ENCODE measurements around the gene MRTFB.
A peak's percentile ranks its signal among the peaks of the same experiment; 100 is the strongest.
"Not testable (repeated sequence)": the region's sequence is repeated elsewhere in the genome, so short reads cannot be mapped to it uniquely, and the experiment has no call there.

MRTFB gene

DNA sequence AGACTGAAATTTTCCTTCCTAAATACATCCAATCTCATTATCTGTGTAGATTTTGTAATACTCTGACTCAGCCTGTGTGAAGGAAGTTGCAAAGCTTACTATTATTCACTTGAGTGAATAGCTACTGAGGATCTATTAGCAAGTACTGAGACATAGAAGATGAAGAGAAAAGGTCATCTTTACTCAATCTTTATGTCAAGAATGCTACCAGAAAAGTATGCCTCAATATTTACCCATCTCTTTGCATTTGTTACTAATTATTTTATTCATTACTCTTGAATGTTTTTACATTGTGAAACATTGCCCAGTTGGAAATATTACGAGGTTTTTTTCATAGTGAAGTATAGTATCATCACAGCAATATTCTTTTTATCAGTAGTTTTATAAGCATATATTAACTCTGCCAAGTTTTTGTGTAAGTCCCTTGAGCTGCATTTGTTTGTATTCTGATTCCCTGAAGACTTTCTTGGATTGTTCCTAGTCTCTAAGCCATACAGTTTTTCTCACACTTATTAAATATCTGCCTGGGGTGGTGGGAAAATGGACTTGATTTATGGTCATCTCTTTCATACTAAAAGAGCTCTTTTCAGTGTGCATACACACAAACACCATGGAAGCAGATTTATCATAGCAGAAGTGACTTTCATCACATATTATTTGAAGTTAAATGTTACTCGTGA lies 110.4 kb downstream of the MRTFB start (continued):
- no peak for TF ChIP-seq GLIS3 (CRISPR knock-in tag; IDR thresholded peaks at IDR 0.05)
- no peak for TF ChIP-seq PPARA (CRISPR knock-in tag; IDR thresholded peaks at IDR 0.05; ENCODE audit: borderline replicate concordance)
- no peak for TF ChIP-seq ZC3H10 (CRISPR knock-in tag; IDR thresholded peaks at IDR 0.05)
- no peak for TF ChIP-seq TOX (CRISPR knock-in tag; IDR thresholded peaks at IDR 0.05; ENCODE audit: borderline replicate concordance)
- no peak for TF ChIP-seq ISL1 (CRISPR knock-in tag; IDR thresholded peaks at IDR 0.05)
- TF ChIP-seq ZNF8 (CRISPR knock-in tag; IDR thresholded peaks at IDR 0.05), result no peak
- no peak for TF ChIP-seq OSR1 (CRISPR knock-in tag; IDR thresholded peaks at IDR 0.05)

DNA sequence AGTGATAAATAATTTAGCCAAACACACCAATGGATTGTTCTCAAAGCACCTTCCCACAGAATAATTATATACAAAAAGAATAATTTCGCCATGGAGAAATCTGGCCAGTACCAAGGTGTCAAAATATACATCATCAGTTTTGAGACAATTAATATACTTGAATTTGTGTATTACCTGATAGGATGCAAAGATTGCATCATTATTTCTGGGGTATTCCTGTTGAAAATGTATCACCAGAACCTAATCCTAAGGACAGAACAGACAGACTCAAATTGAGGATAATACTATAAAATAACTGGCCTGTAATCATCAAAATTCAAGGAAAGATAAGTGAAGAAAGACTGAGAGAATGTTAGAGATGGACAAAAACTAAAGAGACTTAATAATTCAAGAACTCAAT lies 111.9 kb downstream of the MRTFB start:
- TF ChIP-seq ARNTL (CRISPR knock-in tag; IDR thresholded peaks at IDR 0.05; ENCODE audit: borderline replicate concordance, low read depth) (no peak), OSR1 (CRISPR knock-in tag; IDR thresholded peaks at IDR 0.05) (no peak), CREB5 (CRISPR knock-in tag; IDR thresholded peaks at IDR 0.05; ENCODE audit: low read depth) (no peak), BACH2 (CRISPR knock-in tag; IDR thresholded peaks at IDR 0.05; ENCODE audit: borderline replicate concordance) (no peak), TOX (CRISPR knock-in tag; IDR thresholded peaks at IDR 0.05; ENCODE audit: borderline replicate concordance) (no peak), PATZ1 (CRISPR knock-in tag; IDR thresholded peaks at IDR 0.05; ENCODE audit: borderline replicate concordance) (no peak), ZNF565 (CRISPR knock-in tag; conservative IDR thresholded peaks at IDR 0.05; ENCODE audit: low read depth) (no peak), ZFP30 (CRISPR knock-in tag; IDR thresholded peaks at IDR 0.05) (no peak), PPARA (CRISPR knock-in tag; IDR thresholded peaks at IDR 0.05; ENCODE audit: borderline replicate concordance) (no peak), RARB (CRISPR knock-in tag; IDR thresholded peaks at IDR 0.05) (no peak), ESRRG (CRISPR knock-in tag; IDR thresholded peaks at IDR 0.05) (no peak), TCF4 (CRISPR knock-in tag; IDR thresholded peaks at IDR 0.05; ENCODE audit: borderline replicate concordance) (no peak), ISL1 (CRISPR knock-in tag; IDR thresholded peaks at IDR 0.05) (no peak), GLIS3 (CRISPR knock-in tag; IDR thresholded peaks at IDR 0.05) (no peak)
- TF ChIP-seq, protein P1, sequence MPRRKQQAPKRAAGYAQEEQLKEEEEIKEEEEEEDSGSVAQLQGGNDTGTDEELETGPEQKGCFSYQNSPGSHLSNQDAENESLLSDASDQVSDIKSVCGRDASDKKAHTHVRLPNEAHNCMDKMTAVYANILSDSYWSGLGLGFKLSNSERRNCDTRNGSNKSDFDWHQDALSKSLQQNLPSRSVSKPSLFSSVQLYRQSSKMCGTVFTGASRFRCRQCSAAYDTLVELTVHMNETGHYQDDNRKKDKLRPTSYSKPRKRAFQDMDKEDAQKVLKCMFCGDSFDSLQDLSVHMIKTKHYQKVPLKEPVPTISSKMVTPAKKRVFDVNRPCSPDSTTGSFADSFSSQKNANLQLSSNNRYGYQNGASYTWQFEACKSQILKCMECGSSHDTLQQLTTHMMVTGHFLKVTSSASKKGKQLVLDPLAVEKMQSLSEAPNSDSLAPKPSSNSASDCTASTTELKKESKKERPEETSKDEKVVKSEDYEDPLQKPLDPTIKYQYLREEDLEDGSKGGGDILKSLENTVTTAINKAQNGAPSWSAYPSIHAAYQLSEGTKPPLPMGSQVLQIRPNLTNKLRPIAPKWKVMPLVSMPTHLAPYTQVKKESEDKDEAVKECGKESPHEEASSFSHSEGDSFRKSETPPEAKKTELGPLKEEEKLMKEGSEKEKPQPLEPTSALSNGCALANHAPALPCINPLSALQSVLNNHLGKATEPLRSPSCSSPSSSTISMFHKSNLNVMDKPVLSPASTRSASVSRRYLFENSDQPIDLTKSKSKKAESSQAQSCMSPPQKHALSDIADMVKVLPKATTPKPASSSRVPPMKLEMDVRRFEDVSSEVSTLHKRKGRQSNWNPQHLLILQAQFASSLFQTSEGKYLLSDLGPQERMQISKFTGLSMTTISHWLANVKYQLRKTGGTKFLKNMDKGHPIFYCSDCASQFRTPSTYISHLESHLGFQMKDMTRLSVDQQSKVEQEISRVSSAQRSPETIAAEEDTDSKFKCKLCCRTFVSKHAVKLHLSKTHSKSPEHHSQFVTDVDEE (CRISPR knock-in tag; IDR thresholded peaks at IDR 0.05), result no peak
- TF ChIP-seq, protein P2, sequence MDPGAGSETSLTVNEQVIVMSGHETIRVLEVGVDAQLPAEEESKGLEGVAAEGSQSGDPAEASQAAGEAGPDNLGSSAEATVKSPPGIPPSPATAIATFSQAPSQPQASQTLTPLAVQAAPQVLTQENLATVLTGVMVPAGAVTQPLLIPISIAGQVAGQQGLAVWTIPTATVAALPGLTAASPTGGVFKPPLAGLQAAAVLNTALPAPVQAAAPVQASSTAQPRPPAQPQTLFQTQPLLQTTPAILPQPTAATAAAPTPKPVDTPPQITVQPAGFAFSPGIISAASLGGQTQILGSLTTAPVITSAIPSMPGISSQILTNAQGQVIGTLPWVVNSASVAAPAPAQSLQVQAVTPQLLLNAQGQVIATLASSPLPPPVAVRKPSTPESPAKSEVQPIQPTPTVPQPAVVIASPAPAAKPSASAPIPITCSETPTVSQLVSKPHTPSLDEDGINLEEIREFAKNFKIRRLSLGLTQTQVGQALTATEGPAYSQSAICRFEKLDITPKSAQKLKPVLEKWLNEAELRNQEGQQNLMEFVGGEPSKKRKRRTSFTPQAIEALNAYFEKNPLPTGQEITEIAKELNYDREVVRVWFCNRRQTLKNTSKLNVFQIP (CRISPR knock-in tag; IDR thresholded peaks at IDR 0.05; ENCODE audit: borderline replicate concordance, low read depth), result no peak
- no peak for ATAC-seq

- ATAC-seq, result not testable (repeated sequence)
These were observed 112.8 kb downstream of the MRTFB start for GRCh38 chr16:14183962-14184361.

GRCh38 chr16:14186007-14186794 lies 115.1 kb downstream of the MRTFB start:
- TF ChIP-seq CSDC2 (CRISPR knock-in tag; IDR thresholded peaks at IDR 0.05), result no peak
- peak; percentile 66; the same call in 1 of the 2 replicates for TF ChIP-seq ZNF70 (CRISPR knock-in tag; IDR thresholded peaks at IDR 0.05)
- no peak for TF ChIP-seq ESRRG (CRISPR knock-in tag; IDR thresholded peaks at IDR 0.05)
- no peak for TF ChIP-seq ZNF8 (CRISPR knock-in tag; IDR thresholded peaks at IDR 0.05)
- no peak for TF ChIP-seq BACH2 (CRISPR knock-in tag; IDR thresholded peaks at IDR 0.05; ENCODE audit: borderline replicate concordance)
- no peak for TF ChIP-seq ZNF565 (CRISPR knock-in tag; conservative IDR thresholded peaks at IDR 0.05; ENCODE audit: low read depth)
- ATAC-seq, result peak; percentile 88
